K562 (cell line): ENCODE results near the gene BDH2. TPM values are rescaled to one million over a fixed set of nuclear protein-coding genes. Genes with fewer than 3 reads are reported as not detected.

Source experiments
- CEBPB ChIP-seq: fragments of 450-650 bp; IDR thresholded peaks from 2 replicates; pipeline ENCODE4 v1.6.1; 2016; ENCODE audit warnings: missing genetic modification characterization, missing compliant biosample characterization
- CEBPG ChIP-seq, 3 experiments: fragments of 200-800 bp in 1 of 3; sonication (Bioruptor generic) in 1 of 3; sonication (generic) in 1 of 3; formaldehyde crosslinking in 1 of 3; IDR thresholded peaks in 2 of 3; conservative IDR thresholded peaks in 1 of 3; 2 replicates each; pipeline versions ENCODE4 v1.6.1 to v1.8.0; 2016 to 2022; ENCODE audit warnings: missing compliant biosample characterization in 2 of 3, missing genetic modification characterization in 2 of 3, mild to moderate bottlenecking in 1 of 3, missing genetic modification reagents in 1 of 3
- NR2C1 ChIP-seq, 2 experiments: fragments of 450-650 bp; IDR thresholded peaks; 2 replicates each; pipeline ENCODE4 v1.6.1; 2017; ENCODE audit warnings: mild to moderate bottlenecking in 2 of 2, antibody characterized with exemption in 1 of 2, inconsistent platforms in 1 of 2, missing compliant biosample characterization in 1 of 2, missing genetic modification characterization in 1 of 2
- PHF8 ChIP-seq: fragments of 200-600 bp; sonication (generic); IDR thresholded peaks from 2 replicates; pipeline ENCODE4 v1.6.1; 2012; ENCODE audit warnings: mixed run types, mild to moderate bottlenecking, inconsistent platforms, low read length, moderate library complexity, borderline replicate concordance
- TEAD1 ChIP-seq, 2 experiments: fragments of 450-650 bp in 1 of 2; sonication (generic) in 1 of 2; formaldehyde crosslinking; IDR thresholded peaks; 2 replicates each; pipeline versions ENCODE4 v1.4.0 to v1.8.0; 2020 to 2022; ENCODE audit warnings: mild to moderate bottlenecking in 2 of 2, missing genetic modification reagents in 1 of 2
- TEAD4 ChIP-seq, 2 experiments: sonication (generic) in 1 of 2; formaldehyde crosslinking in 1 of 2; IDR thresholded peaks; 2 replicates each; pipeline versions ENCODE4 v1.6.1 to v1.8.0; 2012 to 2022; ENCODE audit warnings: borderline replicate concordance in 1 of 2, inconsistent platforms in 1 of 2, low read length in 1 of 2, mild to moderate bottlenecking in 1 of 2, missing genetic modification reagents in 1 of 2
- YY1 ChIP-seq, 3 experiments: IDR thresholded peaks; 2 replicates each; pipeline ENCODE4 v1.6.1; 2011; ENCODE audit warnings: low read length in 2 of 3, mild to moderate bottlenecking in 2 of 3, moderate library complexity in 2 of 3, borderline replicate concordance in 1 of 3, control low read depth in 1 of 3, low read depth in 1 of 3; ENCODE audit not compliant: insufficient read depth in 3 of 3, insufficient replicate concordance in 2 of 3, control insufficient read depth in 1 of 3, insufficient read length in 1 of 3; ENCODE audit errors: extremely low read depth in 1 of 3
- ZNF143 ChIP-seq: sonication (generic); formaldehyde crosslinking; IDR thresholded peaks from 2 replicates; pipeline ENCODE4 v1.9.0; 2022; ENCODE audit warnings: mild to moderate bottlenecking, missing genetic modification reagents
- polyA plus RNA-seq, 8 experiments: library from polyadenylated mRNA; depleted of rRNA in 4 of 8; stranded (reverse) in 5 of 8; unstranded in 3 of 8; fragments of >200 nt; fragmentation: Nextera tagmentation in 2 of 8; fragmentation: Illumina TruSeq in 1 of 8; extraction: Ambion mirVana in 2 of 8; extraction: Trizol in 1 of 8; gene quantifications; 2 replicates each; pipeline versions ENCODE4 v1.2.1 to v1.2.3, GENCODE V29; 2011 to 2014; ENCODE audit warnings: inconsistent platforms in 1 of 8, missing spikeins in 1 of 8
- total RNA-seq, 7 experiments: library from RNA; depleted of rRNA in 6 of 7; stranded (reverse); fragments of >200 nt in 6 of 7; fragmentation: Illumina TruSeq in 2 of 7; extraction: Trizol in 2 of 7; gene quantifications; 2 replicates each; pipeline versions ENCODE4 v1.2.1 to v1.2.3, GENCODE V29; 2011 to 2021; ENCODE audit warnings: low replicate concordance in 1 of 7
- TF ChIP-seq, protein P1 (sequence below): IDR thresholded peaks from 2 replicates; pipeline ENCODE4 v1.6.1; 2012; ENCODE audit warnings: low read depth, low read length, improper control_type of control experiment, borderline replicate concordance
- TF ChIP-seq, protein P2 (sequence below), 3 experiments: IDR thresholded peaks in 2 of 3; conservative IDR thresholded peaks in 1 of 3; 2 replicates each; pipeline ENCODE4 v1.5.1; 2011 to 2012; ENCODE audit warnings: low read length in 3 of 3, mild to moderate bottlenecking in 3 of 3, control low read depth in 2 of 3, improper control_type of control experiment in 1 of 3, inconsistent platforms in 1 of 3, low read depth in 1 of 3, mixed read lengths in 1 of 3, moderate library complexity in 1 of 3; ENCODE audit not compliant: insufficient read depth in 2 of 3
- TF ChIP-seq, protein P3 (sequence below): fragments of 250-450 bp; sonication (Bioruptor Pico); IDR thresholded peaks from 2 replicates; pipeline ENCODE4 v1.8.0; 2022; ENCODE audit warnings: inconsistent platforms, mild to moderate bottlenecking, moderate library complexity, borderline replicate concordance
- TF ChIP-seq, protein P4 (sequence below): fragments of 450-650 bp; formaldehyde crosslinking; IDR thresholded peaks from 2 replicates; pipeline ENCODE4 v1.4.0; 2020; ENCODE audit warnings: mild to moderate bottlenecking, moderate library complexity
- TF ChIP-seq, protein P5 (sequence below): fragments of 150-350 bp; conservative IDR thresholded peaks from 2 replicates; pipeline ENCODE4 v1.6.1; 2014; ENCODE audit warnings: low read length

The BDH2 gene
- total and polyA plus RNA-seq, 9 of the 15 experiments (the other 6 are each of a cell fraction or from before 2014, with no cell fraction given): 4.9 to 17.9 (median 9.1) TPM

DNA sequence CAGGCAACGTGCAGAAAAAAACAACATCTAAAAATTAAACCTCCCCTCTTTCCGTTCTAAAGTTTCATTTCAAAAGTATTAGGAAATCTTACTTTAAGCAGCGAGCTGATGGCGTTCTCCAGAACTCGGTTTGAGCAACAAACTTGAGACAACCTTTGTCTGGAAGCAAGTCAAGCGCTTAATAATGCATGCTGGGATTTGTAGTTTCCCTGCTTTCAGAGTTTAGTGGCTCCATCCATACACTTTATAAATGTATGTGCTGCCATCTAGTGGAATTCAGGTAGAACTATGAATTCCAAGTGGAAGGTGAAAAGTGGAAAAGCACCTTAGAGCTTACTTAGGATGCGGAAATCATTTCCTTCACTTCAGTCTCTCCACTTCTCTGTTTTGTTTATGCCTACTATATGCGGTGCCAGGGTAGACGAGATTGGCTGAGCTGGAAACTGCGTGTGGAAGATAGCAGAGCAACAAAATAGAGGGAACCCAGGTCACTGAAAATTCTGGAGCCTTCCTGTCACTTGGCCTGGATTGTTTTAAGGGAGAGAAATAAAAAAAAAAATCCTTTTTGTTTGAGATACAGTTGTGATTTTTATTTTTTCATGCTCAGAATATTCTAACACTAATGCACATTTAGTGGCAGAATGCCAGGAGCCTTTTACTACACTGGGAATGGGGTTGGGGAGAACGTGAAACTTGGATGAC is at the start of gene BDH2 (continued):
- TF ChIP-seq, protein P1, sequence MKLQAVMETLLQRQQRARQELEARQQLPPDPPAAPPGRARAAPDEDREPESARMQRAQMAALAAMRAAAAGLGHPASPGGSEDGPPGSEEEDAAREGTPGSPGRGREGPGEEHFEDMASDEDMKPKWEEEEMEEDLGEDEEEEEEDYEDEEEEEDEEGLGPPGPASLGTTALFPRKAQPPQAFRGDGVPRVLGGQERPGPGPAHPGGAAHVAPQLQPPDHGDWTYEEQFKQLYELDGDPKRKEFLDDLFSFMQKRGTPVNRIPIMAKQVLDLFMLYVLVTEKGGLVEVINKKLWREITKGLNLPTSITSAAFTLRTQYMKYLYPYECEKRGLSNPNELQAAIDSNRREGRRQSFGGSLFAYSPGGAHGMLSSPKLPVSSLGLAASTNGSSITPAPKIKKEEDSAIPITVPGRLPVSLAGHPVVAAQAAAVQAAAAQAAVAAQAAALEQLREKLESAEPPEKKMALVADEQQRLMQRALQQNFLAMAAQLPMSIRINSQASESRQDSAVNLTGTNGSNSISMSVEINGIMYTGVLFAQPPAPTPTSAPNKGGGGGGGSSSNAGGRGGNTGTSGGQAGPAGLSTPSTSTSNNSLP: peak; percentile 78; the same call in 1 of the 2 replicates
- TF ChIP-seq, protein P2, sequence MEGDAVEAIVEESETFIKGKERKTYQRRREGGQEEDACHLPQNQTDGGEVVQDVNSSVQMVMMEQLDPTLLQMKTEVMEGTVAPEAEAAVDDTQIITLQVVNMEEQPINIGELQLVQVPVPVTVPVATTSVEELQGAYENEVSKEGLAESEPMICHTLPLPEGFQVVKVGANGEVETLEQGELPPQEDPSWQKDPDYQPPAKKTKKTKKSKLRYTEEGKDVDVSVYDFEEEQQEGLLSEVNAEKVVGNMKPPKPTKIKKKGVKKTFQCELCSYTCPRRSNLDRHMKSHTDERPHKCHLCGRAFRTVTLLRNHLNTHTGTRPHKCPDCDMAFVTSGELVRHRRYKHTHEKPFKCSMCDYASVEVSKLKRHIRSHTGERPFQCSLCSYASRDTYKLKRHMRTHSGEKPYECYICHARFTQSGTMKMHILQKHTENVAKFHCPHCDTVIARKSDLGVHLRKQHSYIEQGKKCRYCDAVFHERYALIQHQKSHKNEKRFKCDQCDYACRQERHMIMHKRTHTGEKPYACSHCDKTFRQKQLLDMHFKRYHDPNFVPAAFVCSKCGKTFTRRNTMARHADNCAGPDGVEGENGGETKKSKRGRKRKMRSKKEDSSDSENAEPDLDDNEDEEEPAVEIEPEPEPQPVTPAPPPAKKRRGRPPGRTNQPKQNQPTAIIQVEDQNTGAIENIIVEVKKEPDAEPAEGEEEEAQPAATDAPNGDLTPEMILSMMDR (IDR thresholded peaks at IDR 0.05 in 2 of 3, conservative IDR thresholded peaks at IDR 0.05 in 1 of 3; ENCODE audit: insufficient read depth in 2 of 3, low read depth in 1 of 3, low read length in 3 of 3): peak; percentile 55 to 89 (median 68); a peak in 5 of 6 replicates
- TF ChIP-seq PHF8 (0 out of 2 replicates have a peak, but pooled peaks have one; percentile 4), CEBPB (tag) (peak; percentile 67), CEBPG (CRISPR knock-in tag; IDR thresholded peaks at IDR 0.05) (no peak), CEBPG (tag; conservative IDR thresholded peaks at IDR 0.05 in 1 of 2, IDR thresholded peaks at IDR 0.05 in 1 of 2) (peak in 1 of 2 experiments; percentile 53; a peak in 2 of 4 replicates), TEAD4 (IDR thresholded peaks at IDR 0.05; ENCODE audit: low read length) (peak; percentile 71), TEAD4 (CRISPR knock-in tag; IDR thresholded peaks at IDR 0.05; ENCODE audit: borderline replicate concordance) (no peak), ZNF143 (peak; percentile 89), TEAD1 (CRISPR knock-in tag; IDR thresholded peaks at IDR 0.05) (peak in 1 of 2 experiments; percentile 82; a peak in 2 of 4 replicates), NR2C1 (IDR thresholded peaks at IDR 0.05) (peak; percentile 25; the same call in 1 of the 2 replicates), NR2C1 (tag; IDR thresholded peaks at IDR 0.05) (peak; percentile 79), YY1 (IDR thresholded peaks at IDR 0.05; ENCODE audit: borderline replicate concordance in 1 of 3, control insufficient read depth in 1 of 3, extremely low read depth in 1 of 3, insufficient read depth in 3 of 3, insufficient read length in 1 of 3, insufficient replicate concordance in 2 of 3, low read depth in 1 of 3, low read length in 2 of 3) (peak in 2 of 3 experiments; percentile 29 to 42)
- TF ChIP-seq, protein P3, sequence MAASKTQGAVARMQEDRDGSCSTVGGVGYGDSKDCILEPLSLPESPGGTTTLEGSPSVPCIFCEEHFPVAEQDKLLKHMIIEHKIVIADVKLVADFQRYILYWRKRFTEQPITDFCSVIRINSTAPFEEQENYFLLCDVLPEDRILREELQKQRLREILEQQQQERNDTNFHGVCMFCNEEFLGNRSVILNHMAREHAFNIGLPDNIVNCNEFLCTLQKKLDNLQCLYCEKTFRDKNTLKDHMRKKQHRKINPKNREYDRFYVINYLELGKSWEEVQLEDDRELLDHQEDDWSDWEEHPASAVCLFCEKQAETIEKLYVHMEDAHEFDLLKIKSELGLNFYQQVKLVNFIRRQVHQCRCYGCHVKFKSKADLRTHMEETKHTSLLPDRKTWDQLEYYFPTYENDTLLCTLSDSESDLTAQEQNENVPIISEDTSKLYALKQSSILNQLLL (CRISPR knock-in tag): no peak
- TF ChIP-seq, protein P4, sequence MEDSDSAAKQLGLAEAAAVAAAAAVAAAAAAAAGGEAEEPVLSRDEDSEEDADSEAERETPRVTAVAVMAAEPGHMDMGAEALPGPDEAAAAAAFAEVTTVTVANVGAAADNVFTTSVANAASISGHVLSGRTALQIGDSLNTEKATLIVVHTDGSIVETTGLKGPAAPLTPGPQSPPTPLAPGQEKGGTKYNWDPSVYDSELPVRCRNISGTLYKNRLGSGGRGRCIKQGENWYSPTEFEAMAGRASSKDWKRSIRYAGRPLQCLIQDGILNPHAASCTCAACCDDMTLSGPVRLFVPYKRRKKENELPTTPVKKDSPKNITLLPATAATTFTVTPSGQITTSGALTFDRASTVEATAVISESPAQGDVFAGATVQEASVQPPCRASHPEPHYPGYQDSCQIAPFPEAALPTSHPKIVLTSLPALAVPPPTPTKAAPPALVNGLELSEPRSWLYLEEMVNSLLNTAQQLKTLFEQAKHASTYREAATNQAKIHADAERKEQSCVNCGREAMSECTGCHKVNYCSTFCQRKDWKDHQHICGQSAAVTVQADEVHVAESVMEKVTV (CRISPR knock-in tag): peak; percentile 55
- TF ChIP-seq, protein P5, sequence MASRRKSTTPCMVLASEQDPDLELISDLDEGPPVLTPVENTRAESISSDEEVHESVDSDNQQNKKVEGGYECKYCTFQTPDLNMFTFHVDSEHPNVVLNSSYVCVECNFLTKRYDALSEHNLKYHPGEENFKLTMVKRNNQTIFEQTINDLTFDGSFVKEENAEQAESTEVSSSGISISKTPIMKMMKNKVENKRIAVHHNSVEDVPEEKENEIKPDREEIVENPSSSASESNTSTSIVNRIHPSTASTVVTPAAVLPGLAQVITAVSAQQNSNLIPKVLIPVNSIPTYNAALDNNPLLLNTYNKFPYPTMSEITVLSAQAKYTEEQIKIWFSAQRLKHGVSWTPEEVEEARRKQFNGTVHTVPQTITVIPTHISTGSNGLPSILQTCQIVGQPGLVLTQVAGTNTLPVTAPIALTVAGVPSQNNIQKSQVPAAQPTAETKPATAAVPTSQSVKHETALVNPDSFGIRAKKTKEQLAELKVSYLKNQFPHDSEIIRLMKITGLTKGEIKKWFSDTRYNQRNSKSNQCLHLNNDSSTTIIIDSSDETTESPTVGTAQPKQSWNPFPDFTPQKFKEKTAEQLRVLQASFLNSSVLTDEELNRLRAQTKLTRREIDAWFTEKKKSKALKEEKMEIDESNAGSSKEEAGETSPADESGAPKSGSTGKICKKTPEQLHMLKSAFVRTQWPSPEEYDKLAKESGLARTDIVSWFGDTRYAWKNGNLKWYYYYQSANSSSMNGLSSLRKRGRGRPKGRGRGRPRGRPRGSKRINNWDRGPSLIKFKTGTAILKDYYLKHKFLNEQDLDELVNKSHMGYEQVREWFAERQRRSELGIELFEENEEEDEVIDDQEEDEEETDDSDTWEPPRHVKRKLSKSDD: no peak
